ENCODE measurements around the gene MINDY4B. TPM values are rescaled to one million over a fixed set of nuclear protein-coding genes. Genes with fewer than 3 reads are reported as not detected.

The MINDY4B gene
- polyA plus RNA-seq, 1 of the 3 experiments (the other 2 are of a cell fraction) = not detected

DNA sequence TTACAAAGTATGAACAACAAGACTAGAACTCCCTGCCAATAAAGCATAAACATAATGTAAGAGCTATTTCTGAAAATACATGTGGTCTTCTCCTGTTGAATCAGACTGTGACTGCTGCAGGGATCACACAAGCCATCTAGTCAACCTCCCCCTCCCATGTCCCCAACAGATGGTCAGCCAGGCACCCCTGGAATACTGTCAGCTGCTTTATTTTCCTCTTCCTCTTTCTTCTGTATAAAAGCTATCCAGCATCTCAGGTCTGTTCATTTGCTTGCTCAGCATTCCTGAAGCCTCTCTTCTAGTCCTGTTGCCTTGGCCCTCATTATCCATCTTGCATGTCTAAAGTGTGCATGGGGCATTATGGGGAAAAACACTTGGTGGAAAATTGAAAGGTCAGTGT lies 6.5 kb upstream of the MINDY4B start:
- no peaks in the 10 kb centered on the region for H3K9me3 ChIP-seq
- peaks cover 51% of the 10 kb centered on the region for H3K27me3 ChIP-seq (ENCODE audit: insufficient read depth)
- DNase-seq = no peak
- H3K4me3 ChIP-seq (ENCODE audit: low read depth in 2 of 2, low read length in 1 of 2) = no peak overlapping the region
- ChIA-PET POLR2A (interaction anchor here (1.1 kb wide), 1 partner anchor 173 kb away, joined by 3 read pairs; no protein-coding TSS in a partner anchor), CTCF (interaction anchor here (1.0 kb wide), 1 partner anchor 175 kb away, joined by 3 read pairs; no protein-coding TSS in a partner anchor)
- TF ChIP-seq RAD21 (IDR thresholded peaks at IDR 0.05; ENCODE audit: low read length) (no peak), GATA2 (CRISPR knock-in tag; IDR thresholded peaks at IDR 0.05) (no peak), RFX5 (IDR thresholded peaks at IDR 0.05; ENCODE audit: low read length) (no peak), RXRA (IDR thresholded peaks at IDR 0.05; ENCODE audit: borderline replicate concordance, low read depth) (no peak), ELF1 (IDR thresholded peaks at IDR 0.05) (no peak), SIN3A (IDR thresholded peaks at IDR 0.05; ENCODE audit: borderline replicate concordance, low read depth, low read length) (no peak), TAF1 (IDR thresholded peaks at IDR 0.05; ENCODE audit: borderline replicate concordance, low read depth, low read length) (no peak)
- no peak overlapping the region for H3K4me2 ChIP-seq
- H3F3A ChIP-seq (replicated peaks; ENCODE audit: insufficient read depth) = no peaks in the 10 kb centered on the region
- H3K36me3 ChIP-seq (replicated peaks in 1 of 2; ENCODE audit: control insufficient read depth in 1 of 2, insufficient read depth in 2 of 2, low read length in 1 of 2) = no peaks in the 10 kb centered on the region
- H3K9me2 ChIP-seq = no peaks in the 10 kb centered on the region
- no peak overlapping the region for H3K9ac ChIP-seq
- no peak overlapping the region for H2AFZ ChIP-seq (ENCODE audit: low read depth)
- no peaks in the 10 kb centered on the region for H3K79me2 ChIP-seq (ENCODE audit: insufficient read depth)
- no peak overlapping the region for H3K27ac ChIP-seq (ENCODE audit: low read depth in 2 of 2, low read length in 1 of 2)
- H4K20me1 ChIP-seq (ENCODE audit: insufficient read depth) = no peaks in the 10 kb centered on the region
- no peaks in the 10 kb centered on the region for H3K4me1 ChIP-seq (ENCODE audit: control insufficient read depth in 1 of 2, insufficient read depth in 2 of 2, low read depth in 1 of 2, low read length in 1 of 2)

- H3K27me3 ChIP-seq (ENCODE audit: insufficient read depth) = peaks cover 56% of the 10 kb centered on the region
Measured at GRCh38 chr3:150906461-150906860, 1.2 kb upstream of the MINDY4B start.

DNA sequence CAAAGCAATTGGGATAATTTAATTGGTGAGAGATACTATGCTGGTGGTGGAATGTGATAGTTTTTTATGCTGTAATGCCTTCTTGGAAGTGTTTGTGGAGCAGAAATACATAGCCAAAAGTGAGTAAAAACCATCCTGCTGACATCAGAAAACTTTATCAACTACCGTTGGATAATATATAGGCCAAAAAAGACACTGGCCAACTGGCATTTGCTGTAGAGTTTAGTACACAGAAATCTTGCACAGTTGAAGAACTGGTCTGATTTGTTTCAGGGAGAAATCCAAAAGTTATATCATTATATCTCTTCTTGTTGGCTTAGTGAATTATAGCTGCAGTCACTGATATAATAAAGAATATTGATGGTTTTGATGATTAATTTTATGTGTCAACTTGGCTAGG lies 507 bp upstream of the MINDY4B start:
- H2AFZ ChIP-seq (ENCODE audit: low read depth) = no peak overlapping the region
- H3K9me2 ChIP-seq = no peaks in the 10 kb centered on the region
- H3K4me1 ChIP-seq (ENCODE audit: control insufficient read depth in 1 of 2, insufficient read depth in 2 of 2, low read depth in 1 of 2, low read length in 1 of 2) = no peaks in the 10 kb centered on the region
- H3K4me3 ChIP-seq (ENCODE audit: low read depth in 2 of 2, low read length in 1 of 2) = no peak overlapping the region
- no peaks in the 10 kb centered on the region for H3K36me3 ChIP-seq (replicated peaks in 1 of 2; ENCODE audit: control insufficient read depth in 1 of 2, insufficient read depth in 2 of 2, low read length in 1 of 2)
- no peak for TF ChIP-seq FOXJ3 (CRISPR knock-in tag; IDR thresholded peaks at IDR 0.05)
- TF ChIP-seq GABPA (IDR thresholded peaks at IDR 0.05; ENCODE audit: low read depth) = no peak
- no peak overlapping the region for H3K4me2 ChIP-seq
- H4K20me1 ChIP-seq (ENCODE audit: insufficient read depth) = no peaks in the 10 kb centered on the region
- H3K79me2 ChIP-seq (ENCODE audit: insufficient read depth) = no peaks in the 10 kb centered on the region
- no peak for DNase-seq
- no peaks in the 10 kb centered on the region for H3F3A ChIP-seq (replicated peaks; ENCODE audit: insufficient read depth)
- ChIA-PET POLR2A (no interaction called here), CTCF (interaction anchor here (1.1 kb wide), 1 partner anchor 25 kb away, joined by 3 read pairs; no protein-coding TSS in a partner anchor)
- H3K27me3 ChIP-seq (ENCODE audit: insufficient read depth) = peaks cover 55% of the 10 kb centered on the region
- no peak overlapping the region for H3K27ac ChIP-seq (ENCODE audit: low read depth in 2 of 2, low read length in 1 of 2)
- no peaks in the 10 kb centered on the region for H3K9me3 ChIP-seq
- no peak overlapping the region for H3K9ac ChIP-seq
- WGBS (ENCODE audit: low lambda C conversion rate) = 0% methylated on average over 1 of the region's 1 CpG

More at GRCh38 chr3:150906461-150906860, 1.2 kb upstream of the MINDY4B start:
- ChIA-PET POLR2A (no interaction called here), CTCF (no interaction called here)
- Histone ChIP-seq H3F3A (replicated peaks; ENCODE audit: insufficient read depth) (no peaks in the 10 kb centered on the region), H3K9ac (no peak overlapping the region), H3K4me1 (ENCODE audit: control insufficient read depth in 1 of 2, insufficient read depth in 2 of 2, low read depth in 1 of 2, low read length in 1 of 2) (no peaks in the 10 kb centered on the region), H3K79me2 (ENCODE audit: insufficient read depth) (no peaks in the 10 kb centered on the region), H3K9me2 (no peaks in the 10 kb centered on the region), H3K36me3 (replicated peaks in 1 of 2; ENCODE audit: control insufficient read depth in 1 of 2, insufficient read depth in 2 of 2, low read length in 1 of 2) (no peaks in the 10 kb centered on the region), H2AFZ (ENCODE audit: low read depth) (no peak overlapping the region), H3K27ac (ENCODE audit: low read depth in 2 of 2, low read length in 1 of 2) (no peak overlapping the region), H3K9me3 (no peaks in the 10 kb centered on the region), H4K20me1 (ENCODE audit: insufficient read depth) (no peaks in the 10 kb centered on the region), H3K4me2 (no peak overlapping the region), H3K4me3 (ENCODE audit: low read depth in 2 of 2, low read length in 1 of 2) (no peak overlapping the region)
- no peak for TF ChIP-seq PBX3 (IDR thresholded peaks at IDR 0.05)
- DNase-seq = no peak
- 0% methylated on average over 1 of the region's 1 CpG for WGBS (ENCODE audit: low lambda C conversion rate)

Measured in SK-N-SH (cell line).